Dermis blood vessel endothelial cell (primary cell): Measurements from ENCODE around the gene OAS2. TPM values are rescaled to one million over a fixed set of nuclear protein-coding genes. Genes with fewer than 3 reads are reported as not detected.

Experiments
- DNase-seq: peaks from one replicate; pipeline ENCODE4 v3.0.0; 2010
- total RNA-seq: library from RNA; depleted of rRNA; stranded (reverse); fragments of >200 nt; gene quantifications from 2 replicates; pipeline ENCODE4 v1.2.3, GENCODE V29; 2014

Gene OAS2
- total RNA-seq, 1 donor from 2014 or later, result 7.5 TPM

- DNase-seq, result no peak
Measured at GRCh38 chr12:113022563-113023297, 44.4 kb downstream of the OAS2 start.

- no peak for DNase-seq
Measured at GRCh38 chr12:113027726-113028125, 49.4 kb downstream of the OAS2 start.

- peak; percentile 74 for DNase-seq
Measured at GRCh38 chr12:113030875-113031525, 52.7 kb downstream of the OAS2 start.

- no peak for DNase-seq
Measured at GRCh38 chr12:113039911-113040445, 61.7 kb downstream of the OAS2 start.

- DNase-seq, result peak; percentile 81
Measured at GRCh38 chr12:113040722-113041171, 62.4 kb downstream of the OAS2 start.

GRCh38 chr12:113041560-113041959, 63.2 kb downstream of the OAS2 start:
- DNase-seq, result no peak

- DNase-seq, result no peak
Measured at GRCh38 chr12:113043240-113043639, 64.9 kb downstream of the OAS2 start.

GRCh38 chr12:113044516-113044915, 66.2 kb downstream of the OAS2 start:
- no peak for DNase-seq

GRCh38 chr12:113048716-113049127, 70.4 kb downstream of the OAS2 start:
- peak; percentile 79 for DNase-seq

GRCh38 chr12:113049976-113050742, 71.8 kb downstream of the OAS2 start:
- DNase-seq, result peak; percentile 52

GRCh38 chr12:113050795-113051194, 72.5 kb downstream of the OAS2 start:
- no peak for DNase-seq

- no peak for DNase-seq
Measured at GRCh38 chr12:113051759-113052158, 73.4 kb downstream of the OAS2 start.

GRCh38 chr12:113052326-113052725, 74.0 kb downstream of the OAS2 start:
- DNase-seq, result no peak

- DNase-seq, result no peak
Measured at GRCh38 chr12:113054948-113055486, 76.7 kb downstream of the OAS2 start.

GRCh38 chr12:113055594-113056380, 77.5 kb downstream of the OAS2 start:
- no peak for DNase-seq

- no peak for DNase-seq
Measured at GRCh38 chr12:113056381-113056630, 78.0 kb downstream of the OAS2 start.

- DNase-seq, result peak; percentile 18
Measured at GRCh38 chr12:113056631-113057488, 78.5 kb downstream of the OAS2 start, which contains the start of gene DTX1. DTX1 (plus strand) TSS chr12:113056730; CDS start chr12:113058193, 1,463 bp downstream.

GRCh38 chr12:113057565-113058485, 79.5 kb downstream of the OAS2 start:
- no peak for DNase-seq

- DNase-seq, result no peak
Measured at GRCh38 chr12:113058553-113058952, 80.2 kb downstream of the OAS2 start.

GRCh38 chr12:113059071-113059595, 80.8 kb downstream of the OAS2 start:
- DNase-seq, result no peak
